WERI-Rb-1 (cell line): ENCODE data around the gene NSUN4.
A peak's percentile ranks its signal among the peaks of the same experiment; 100 is the strongest.

Experiments
- DNase-seq: peaks from one replicate; pipeline ENCODE4 v3.0.0-alpha.2; 2020
- H3K27ac ChIP-seq: fragments of 250-450 bp; sonication (Bioruptor Pico); 2 replicates; pipeline ENCODE4 v1.5.1; 2020; ENCODE audit warnings: mild to moderate bottlenecking, moderate library complexity
- H3K27me3 ChIP-seq: fragments of 250-450 bp; sonication (Bioruptor Pico); 2 replicates; pipeline ENCODE4 v1.5.1; 2021; ENCODE audit warnings: mild to moderate bottlenecking, low read depth, moderate library complexity; ENCODE audit not compliant: insufficient read depth, severe bottlenecking
- H3K36me3 ChIP-seq: fragments of 250-450 bp; sonication (Bioruptor Pico); 2 replicates; pipeline ENCODE4 v1.5.1; 2020; ENCODE audit warnings: mild to moderate bottlenecking, moderate library complexity
- H3K4me3 ChIP-seq: 2 replicates; pipeline ENCODE4 v1.5.1; 2011; ENCODE audit warnings: low read depth, mild to moderate bottlenecking, control low read depth, low read length
- H3K9me3 ChIP-seq: fragments of 250-450 bp; sonication (Bioruptor Pico); 2 replicates; pipeline ENCODE4 v1.5.1; 2021; ENCODE audit warnings: mild to moderate bottlenecking, moderate library complexity; ENCODE audit not compliant: severe bottlenecking
- CTCF ChIP-seq: IDR thresholded peaks from 2 replicates; pipeline ENCODE4 v1.5.1; 2011; ENCODE audit warnings: low read depth, mild to moderate bottlenecking, control low read depth, inconsistent platforms, low read length

The NSUN4 gene

DNA sequence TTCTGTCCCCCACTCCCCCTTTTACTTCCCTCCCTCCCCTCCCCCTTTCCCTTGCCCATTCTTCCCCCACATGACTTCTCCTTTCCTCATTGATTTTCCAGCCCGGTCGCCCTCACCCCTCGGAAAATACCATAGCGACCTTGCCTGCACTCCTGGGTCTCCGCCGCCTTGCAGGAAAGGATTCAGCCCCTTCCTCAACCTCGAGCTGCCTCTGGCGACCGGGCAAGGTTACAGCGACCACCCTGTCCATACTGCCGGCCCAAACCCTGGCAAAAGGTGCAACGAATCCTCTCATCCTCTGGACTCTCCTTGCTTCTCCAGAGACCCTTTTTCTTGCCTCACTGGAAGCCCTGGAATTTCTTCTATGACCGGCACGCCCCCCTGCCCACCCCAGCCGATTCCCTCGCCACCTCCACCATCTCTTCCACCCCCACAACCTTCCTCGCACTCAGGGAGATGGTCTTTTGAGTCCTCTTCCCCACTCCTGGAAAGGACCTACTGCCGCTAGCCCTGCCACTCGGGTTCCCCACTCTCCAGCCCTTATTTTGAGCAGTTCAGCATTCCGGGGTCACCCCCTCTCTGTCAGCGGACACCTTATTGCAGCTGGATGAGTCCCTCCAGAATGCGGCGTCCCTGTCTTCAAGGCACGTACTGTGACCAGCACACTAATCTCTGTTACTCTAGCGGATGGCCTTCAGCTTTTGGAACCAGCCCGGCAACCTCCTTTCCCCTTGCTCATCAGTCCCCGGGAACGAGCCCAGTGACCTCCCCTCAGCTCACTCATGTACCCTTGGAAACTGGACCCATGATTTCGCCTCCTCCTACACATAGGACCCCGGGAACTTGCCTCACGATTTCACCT lies 846 bp downstream of the NSUN4 start:
- DNase-seq = no peak
- Histone ChIP-seq H3K27me3 (no peaks in the 10 kb centered on the region), H3K36me3 (peaks cover 6% of the 10 kb centered on the region), H3K9me3 (no peaks in the 10 kb centered on the region), H3K27ac (no peak overlapping the region), H3K4me3 (peak overlapping the region; percentile 69)
- no peak for TF ChIP-seq CTCF

DNA sequence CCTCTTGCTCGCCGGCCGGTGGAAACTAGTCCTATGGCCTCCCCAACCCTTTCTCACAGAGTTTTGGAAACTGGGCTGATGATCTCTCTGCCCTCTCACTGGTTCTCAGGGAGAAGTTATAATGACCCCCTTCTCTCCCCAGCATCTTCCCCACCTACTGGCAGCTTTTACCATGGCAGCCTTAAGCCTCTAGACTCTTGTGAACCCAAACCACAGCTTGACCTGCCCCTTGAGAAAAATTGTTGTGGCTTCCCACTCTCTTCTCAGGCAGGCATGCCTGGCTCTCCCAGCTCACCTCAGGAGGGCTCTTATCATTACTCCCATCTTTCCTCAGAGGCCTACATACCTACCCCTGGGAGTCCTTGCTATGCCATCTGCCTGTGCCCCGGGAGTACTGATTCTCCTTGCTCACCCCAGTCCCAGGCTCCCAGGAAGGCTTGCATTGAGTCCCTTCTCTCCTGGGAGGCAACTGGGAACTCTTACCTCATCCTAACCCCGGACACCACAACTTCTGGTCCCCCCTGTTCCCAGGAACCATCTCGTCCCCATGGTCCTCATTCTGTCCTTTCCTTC lies 1.6 kb downstream of the NSUN4 start:
- Histone ChIP-seq H3K27ac (no peak overlapping the region), H3K36me3 (peaks cover 8% of the 10 kb centered on the region), H3K27me3 (no peaks in the 10 kb centered on the region), H3K9me3 (no peaks in the 10 kb centered on the region), H3K4me3 (no peak overlapping the region)
- TF ChIP-seq CTCF = peak; percentile 29
- no peak for DNase-seq

DNA sequence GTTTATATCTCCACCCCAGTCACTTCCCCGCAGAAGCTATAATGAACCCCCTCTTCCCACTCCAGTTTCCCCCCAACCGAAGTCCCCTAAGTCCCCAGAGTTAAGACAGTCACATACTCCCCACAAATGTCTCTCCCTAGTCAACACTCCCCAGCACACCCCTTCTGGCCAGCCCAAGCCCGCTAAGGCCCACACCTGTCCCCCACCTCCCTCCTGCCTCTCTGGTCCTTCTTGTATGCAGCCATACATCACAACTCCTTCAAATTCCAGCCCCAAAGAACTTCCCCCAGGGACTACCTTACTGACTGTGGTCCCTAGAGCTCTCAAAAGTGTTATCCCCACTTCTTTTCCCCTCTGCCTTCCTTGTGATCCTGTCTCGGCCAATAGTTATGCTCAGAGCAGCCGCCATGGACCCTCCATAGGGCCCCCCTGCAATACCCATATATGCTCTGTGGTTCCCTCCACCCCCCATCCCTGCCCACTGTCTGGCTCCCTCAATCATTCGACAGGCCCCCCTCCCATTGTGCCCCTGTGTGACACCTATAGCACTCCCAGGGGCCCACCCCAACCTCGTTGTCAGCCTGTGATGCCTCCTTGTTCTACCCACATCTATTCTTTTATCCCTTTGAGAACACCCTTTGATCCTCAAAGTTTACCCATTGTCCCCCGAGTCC lies 2.2 kb downstream of the NSUN4 start:
- no peak for TF ChIP-seq CTCF
- H3K4me3 ChIP-seq = no peak overlapping the region
- DNase-seq = no peak
- peaks cover 12% of the 10 kb centered on the region for H3K36me3 ChIP-seq
- H3K27me3 ChIP-seq = no peaks in the 10 kb centered on the region
- H3K27ac ChIP-seq = no peak overlapping the region
- no peaks in the 10 kb centered on the region for H3K9me3 ChIP-seq

GRCh38 chr1:46343351-46343695 lies 2.7 kb downstream of the NSUN4 start:
- no peaks in the 10 kb centered on the region for H3K27me3 ChIP-seq
- H3K4me3 ChIP-seq = no peak overlapping the region
- no peak overlapping the region for H3K27ac ChIP-seq
- no peaks in the 10 kb centered on the region for H3K9me3 ChIP-seq
- DNase-seq = no peak
- H3K36me3 ChIP-seq = peaks cover 12% of the 10 kb centered on the region
- TF ChIP-seq CTCF = no peak

DNA sequence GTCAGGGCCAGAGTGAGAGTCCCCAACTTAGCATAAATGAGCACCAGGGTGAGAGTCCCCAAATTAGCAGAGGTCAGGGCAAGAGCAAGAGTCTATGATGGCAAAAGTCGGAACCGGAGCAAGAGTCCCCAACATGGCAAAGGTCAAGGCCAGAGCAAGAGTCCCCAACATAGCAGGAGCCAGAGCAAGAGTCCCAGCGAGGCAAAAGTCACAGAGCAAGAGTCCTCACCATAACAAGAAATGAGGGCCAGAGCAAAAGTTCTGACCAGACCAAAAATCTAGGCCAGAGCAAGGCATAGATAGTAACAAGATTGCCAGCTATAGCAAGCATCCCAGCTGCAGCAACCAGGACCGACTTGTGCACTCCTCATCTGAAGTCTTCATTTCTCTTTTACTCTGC lies 3.1 kb downstream of the NSUN4 start:
- H3K27ac ChIP-seq = no peak overlapping the region
- H3K9me3 ChIP-seq = no peaks in the 10 kb centered on the region
- peaks cover 12% of the 10 kb centered on the region for H3K36me3 ChIP-seq
- no peak overlapping the region for H3K4me3 ChIP-seq
- no peak for TF ChIP-seq CTCF
- H3K27me3 ChIP-seq = no peaks in the 10 kb centered on the region
- DNase-seq = no peak
